GM23338 (cell line): Measurements from ENCODE around the gene PLEKHG4.

Source experiments
- CREB1 ChIP-seq: fragments of 250-450 bp; sonication (Bioruptor Pico); IDR thresholded peaks from 2 replicates; pipeline ENCODE4 v1.5.0; 2020; ENCODE audit warnings: low read depth, mild to moderate bottlenecking, moderate library complexity
- EZH2 ChIP-seq: fragments of 200-600 bp; sonication (generic); IDR thresholded peaks from one replicate; pipeline ENCODE4 v1.8.0; 2017; ENCODE audit warnings: antibody characterized with exemption, mild to moderate bottlenecking, low read depth; ENCODE audit not compliant: unreplicated experiment
- EZH2phosphoT487 ChIP-seq: fragments of 200-600 bp; sonication (generic); IDR thresholded peaks from one replicate; pipeline ENCODE4 v1.8.1; 2018; ENCODE audit warnings: antibody characterized with exemption; ENCODE audit not compliant: unreplicated experiment
- POLR2AphosphoS5 ChIP-seq: IDR thresholded peaks from 2 replicates; pipeline ENCODE4 v1.6.1; 2016; ENCODE audit warnings: antibody characterized with exemption, low read depth
- REST ChIP-seq: IDR thresholded peaks from one replicate; pipeline ENCODE4 v1.6.1; 2018; ENCODE audit warnings: antibody characterized with exemption; ENCODE audit not compliant: unreplicated experiment
- ZNF331 ChIP-seq: fragments of 250-450 bp; sonication (Bioruptor Pico); IDR thresholded peaks from 2 replicates; pipeline ENCODE4 v1.5.0; 2020; ENCODE audit warnings: low read depth, mild to moderate bottlenecking, moderate library complexity
- TF ChIP-seq, protein P1 (sequence below), 2 experiments: fragments of 200-600 bp in 1 of 2; sonication (generic) in 1 of 2; conservative IDR thresholded peaks; 2 replicates each; pipeline versions ENCODE4 v1.5.1 to v1.6.1; 2016 to 2017; ENCODE audit warnings: antibody characterized with exemption in 2 of 2, low read depth in 2 of 2, mild to moderate bottlenecking in 2 of 2, moderate library complexity in 1 of 2

DNA sequence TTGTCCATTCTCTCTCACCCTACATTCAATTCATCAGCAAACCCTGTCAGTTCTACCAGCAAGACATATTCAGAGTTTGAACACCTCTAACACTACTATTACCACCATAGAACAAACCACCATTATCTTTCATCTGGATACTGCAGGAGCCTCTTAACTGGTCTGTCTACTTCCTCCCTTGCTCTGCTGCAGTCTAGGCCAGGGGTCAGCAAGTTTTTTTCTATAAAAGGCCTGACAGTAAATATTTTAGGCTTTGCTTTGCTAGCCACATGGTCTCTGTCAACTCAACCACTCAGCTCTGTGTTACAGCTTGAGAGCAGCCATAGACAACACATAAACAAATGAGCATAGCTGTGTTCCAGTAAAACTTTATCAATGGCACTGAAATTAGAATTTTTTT is 33.4 kb downstream of the PLEKHG4 start:
- TF ChIP-seq, protein P1, sequence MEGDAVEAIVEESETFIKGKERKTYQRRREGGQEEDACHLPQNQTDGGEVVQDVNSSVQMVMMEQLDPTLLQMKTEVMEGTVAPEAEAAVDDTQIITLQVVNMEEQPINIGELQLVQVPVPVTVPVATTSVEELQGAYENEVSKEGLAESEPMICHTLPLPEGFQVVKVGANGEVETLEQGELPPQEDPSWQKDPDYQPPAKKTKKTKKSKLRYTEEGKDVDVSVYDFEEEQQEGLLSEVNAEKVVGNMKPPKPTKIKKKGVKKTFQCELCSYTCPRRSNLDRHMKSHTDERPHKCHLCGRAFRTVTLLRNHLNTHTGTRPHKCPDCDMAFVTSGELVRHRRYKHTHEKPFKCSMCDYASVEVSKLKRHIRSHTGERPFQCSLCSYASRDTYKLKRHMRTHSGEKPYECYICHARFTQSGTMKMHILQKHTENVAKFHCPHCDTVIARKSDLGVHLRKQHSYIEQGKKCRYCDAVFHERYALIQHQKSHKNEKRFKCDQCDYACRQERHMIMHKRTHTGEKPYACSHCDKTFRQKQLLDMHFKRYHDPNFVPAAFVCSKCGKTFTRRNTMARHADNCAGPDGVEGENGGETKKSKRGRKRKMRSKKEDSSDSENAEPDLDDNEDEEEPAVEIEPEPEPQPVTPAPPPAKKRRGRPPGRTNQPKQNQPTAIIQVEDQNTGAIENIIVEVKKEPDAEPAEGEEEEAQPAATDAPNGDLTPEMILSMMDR (conservative IDR thresholded peaks at IDR 0.05; ENCODE audit: low read depth in 2 of 2), result no peak
- TF ChIP-seq REST, result no peak
- TF ChIP-seq POLR2AphosphoS5, result no peak
- no peak for TF ChIP-seq EZH2
- no peak for TF ChIP-seq CREB1
- TF ChIP-seq EZH2phosphoT487, result no peak
- TF ChIP-seq ZNF331 (CRISPR knock-in tag), result no peak
